ENCODE data around the gene LECT2.
A peak's percentile ranks its signal among the peaks of the same experiment; 100 is the strongest.

LECT2 gene

DNA sequence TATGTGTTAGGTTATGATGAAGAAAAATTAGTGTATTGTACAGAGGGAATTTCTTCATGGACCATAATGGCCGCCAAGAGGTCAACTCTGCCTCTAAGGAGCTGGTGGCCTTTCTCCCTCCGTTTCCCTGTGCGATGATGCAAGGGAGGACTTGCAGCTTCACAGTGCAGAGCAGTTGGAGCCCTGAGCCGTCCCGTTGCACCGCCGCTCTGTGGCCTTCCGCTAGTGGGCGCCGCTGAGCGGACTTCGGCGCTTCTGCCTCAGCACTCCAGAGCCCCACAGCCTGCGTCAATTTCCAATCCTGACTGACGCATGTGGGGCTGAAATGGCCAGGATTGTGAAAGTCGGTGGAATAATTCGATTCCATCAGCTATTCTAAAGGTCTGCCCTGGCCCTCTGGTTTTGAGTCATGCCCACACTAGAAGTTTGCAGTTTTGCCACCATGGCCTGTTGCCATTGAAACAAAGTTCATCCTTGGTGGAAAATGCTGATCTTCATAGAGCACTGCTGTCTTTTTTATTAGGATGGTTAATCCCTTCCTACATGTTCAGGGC, 22.7 kb upstream of the LECT2 start:
- DNase-seq: peak; percentile 37

DNA sequence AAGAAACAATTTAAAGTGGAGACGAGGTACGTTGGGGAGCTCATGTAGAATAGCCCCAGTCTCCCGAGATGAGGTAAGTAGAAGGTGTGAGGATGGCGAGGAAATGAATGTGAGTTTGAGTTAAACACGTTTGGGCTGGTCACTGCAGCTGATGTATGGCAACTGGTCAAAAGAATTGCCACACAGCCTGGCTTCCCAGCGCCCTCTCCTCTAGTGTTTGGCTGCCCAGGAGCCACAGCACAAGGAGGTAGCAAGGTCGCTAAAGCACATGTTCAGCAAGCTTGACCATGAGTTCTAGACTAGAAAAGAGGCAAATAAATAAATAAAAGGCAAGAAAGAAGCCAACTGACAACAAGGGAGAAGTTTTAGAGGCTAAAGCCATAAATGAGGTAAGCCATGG, 21.4 kb upstream of the LECT2 start:
- no peak for DNase-seq

- no peak for DNase-seq
Observed at GRCh38 chr5:135975122-135975521, 20.3 kb upstream of the LECT2 start.

GRCh38 chr5:135974021-135974600, 19.3 kb upstream of the LECT2 start:
- no peak for DNase-seq

DNA sequence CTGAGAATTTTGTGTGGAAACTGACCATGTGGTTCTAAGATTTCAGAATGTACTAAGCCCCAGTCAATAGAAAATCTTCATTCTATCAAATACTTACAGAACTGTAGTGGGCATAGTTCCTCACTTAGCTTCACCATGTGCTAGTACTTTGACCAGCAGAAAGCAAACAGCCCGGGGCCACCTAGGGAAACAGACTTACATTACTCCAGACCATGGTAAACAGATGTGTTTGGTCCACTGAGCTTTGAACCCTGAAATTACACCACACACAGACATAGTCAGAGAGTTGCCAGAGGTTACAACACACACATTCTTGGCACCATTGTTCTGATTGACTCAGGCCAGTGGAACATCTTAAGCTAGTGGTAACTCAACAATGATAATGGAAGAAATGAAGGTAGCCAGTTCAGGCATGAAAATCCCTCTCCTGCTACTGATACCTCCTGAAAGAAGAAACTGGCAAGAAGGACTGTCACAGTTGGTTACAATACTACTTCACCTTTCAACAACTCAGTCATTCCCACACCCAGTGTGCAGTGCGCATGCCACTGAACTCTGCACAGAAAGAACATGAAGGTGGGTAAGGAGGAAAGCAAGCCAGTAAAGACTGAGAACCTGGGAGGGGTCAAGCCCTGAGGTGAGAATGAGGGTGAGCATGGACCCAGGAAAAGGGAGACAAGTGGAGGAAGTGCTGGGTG, 18.7 kb upstream of the LECT2 start:
- no peak for DNase-seq

DNA sequence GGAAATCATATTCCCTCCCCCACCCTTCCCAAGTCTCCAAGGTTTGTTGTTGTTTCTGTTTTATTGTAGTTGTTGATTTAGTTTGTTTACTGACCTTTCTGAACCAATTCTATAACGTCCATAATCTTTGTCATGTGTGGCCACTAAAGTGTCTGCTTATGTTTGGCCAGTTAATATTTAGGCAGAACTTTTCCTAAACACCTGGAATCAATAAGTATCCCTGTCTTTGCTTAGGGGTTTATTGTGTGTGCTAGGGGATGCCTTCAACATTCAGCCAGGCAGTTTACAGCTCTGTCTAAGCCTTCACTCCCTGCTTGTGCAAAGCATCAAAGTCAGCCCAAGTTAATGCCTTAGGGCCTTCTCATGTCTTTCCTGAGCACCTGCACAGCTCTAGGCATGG, 16.9 kb upstream of the LECT2 start:
- DNase-seq: no peak

DNA sequence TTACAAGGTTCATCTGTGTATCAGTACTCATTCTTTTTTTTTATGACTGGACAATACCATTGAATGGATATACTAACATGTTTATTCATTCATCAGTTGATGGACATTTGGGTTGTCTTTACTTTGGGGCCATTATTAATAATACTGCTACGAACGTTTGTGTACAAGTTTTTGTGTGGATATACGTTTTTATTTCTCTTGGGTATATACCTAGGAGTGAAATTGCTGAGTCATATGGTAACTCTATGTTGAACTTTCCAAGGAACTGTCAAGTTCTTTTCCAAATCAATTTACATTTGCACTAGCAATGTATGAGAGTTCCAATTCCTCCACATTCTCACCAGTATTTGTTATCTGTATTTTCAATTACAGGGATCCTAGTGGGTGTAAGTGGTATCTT, 12.0 kb upstream of the LECT2 start:
- DNase-seq: no peak

- no peak for DNase-seq
Observed at GRCh38 chr5:135966165-135966564, 11.4 kb upstream of the LECT2 start.

- DNase-seq: no peak
Observed at GRCh38 chr5:135965504-135965903, 10.7 kb upstream of the LECT2 start.

- DNase-seq: no peak
Observed at GRCh38 chr5:135964670-135965320, 10.0 kb upstream of the LECT2 start.

- DNase-seq: no peak
Observed at GRCh38 chr5:135955525-135955924, 742 bp upstream of the LECT2 start.

DNA sequence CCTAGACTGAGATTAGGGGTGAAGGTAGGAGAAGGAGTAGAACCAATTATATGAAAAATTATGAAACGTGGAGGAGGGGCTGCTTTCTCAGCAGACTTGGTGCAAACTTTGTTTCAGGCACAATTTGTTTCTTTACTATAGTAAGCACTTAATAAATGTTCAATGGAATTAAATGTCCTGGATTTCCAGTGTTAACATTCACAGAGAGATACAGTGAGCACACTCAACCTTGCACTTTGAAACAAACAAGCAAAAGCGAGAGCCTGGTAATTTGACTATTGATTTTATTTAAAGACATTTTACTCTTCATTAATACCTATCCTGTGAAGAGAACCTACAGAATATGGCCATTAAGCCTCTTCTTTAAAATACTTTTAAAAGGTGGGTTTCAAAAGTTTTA, 933 bp downstream of the LECT2 start:
- DNase-seq: no peak

- DNase-seq: no peak
Observed at GRCh38 chr5:135952683-135953082, 2.1 kb downstream of the LECT2 start.

DNA sequence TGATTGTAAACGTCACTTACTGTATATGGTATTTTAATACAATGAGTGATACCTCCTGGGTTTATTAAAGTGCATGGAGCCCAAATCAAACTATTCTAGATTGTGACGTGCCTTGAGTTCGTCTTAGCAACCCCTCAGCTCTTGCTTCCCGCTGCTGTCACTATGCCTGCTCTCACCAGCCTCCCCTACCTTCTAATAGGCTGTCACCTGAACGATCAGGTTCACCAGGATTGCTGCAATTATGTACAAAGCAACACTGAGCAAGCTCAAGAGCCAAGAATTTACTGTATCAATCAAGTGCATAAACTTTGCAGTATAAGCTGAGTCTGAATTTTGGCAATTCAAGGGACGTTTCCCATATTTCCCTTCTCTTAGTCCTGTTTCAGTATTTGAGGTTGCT, 3.0 kb downstream of the LECT2 start:
- DNase-seq: no peak

DNA sequence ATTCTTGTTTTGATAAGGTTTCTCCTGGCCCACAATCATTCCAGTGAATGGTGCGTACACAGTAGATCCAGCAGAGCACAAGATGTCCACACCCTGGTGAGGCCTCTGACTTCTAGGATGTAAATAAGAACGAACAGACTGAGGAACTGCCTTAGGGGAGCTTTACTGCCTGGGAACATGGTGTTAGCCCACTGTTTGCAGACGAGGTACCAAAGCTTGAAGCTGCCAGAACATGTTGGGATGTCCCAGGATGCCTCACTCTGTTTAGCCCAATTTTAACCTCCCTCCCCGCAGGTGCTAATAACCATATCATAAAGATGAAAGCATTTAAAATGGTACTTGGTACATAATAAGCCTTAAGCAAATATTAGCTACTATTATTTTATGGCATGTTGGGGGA, 3.5 kb downstream of the LECT2 start:
- no peak for DNase-seq

DNA sequence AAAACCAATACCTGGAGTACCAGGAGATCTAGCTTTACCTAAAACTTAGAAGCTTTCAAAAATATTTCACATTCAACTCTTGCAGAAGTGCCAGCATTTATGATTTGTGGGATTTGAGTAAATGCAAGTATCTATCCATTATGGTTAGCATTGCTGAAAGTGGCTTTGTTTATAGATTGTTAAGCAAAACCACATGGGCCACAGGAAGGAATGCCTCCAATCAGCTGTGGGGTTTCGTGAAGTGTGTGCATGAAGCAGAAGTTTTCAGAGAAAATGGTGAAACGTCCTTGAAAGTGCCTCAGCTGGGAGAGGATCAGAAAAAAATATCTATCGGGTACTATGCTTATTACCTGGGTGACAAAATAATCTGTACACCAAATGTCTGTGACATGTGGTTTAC, 4.2 kb downstream of the LECT2 start:
- no peak for DNase-seq

DNA sequence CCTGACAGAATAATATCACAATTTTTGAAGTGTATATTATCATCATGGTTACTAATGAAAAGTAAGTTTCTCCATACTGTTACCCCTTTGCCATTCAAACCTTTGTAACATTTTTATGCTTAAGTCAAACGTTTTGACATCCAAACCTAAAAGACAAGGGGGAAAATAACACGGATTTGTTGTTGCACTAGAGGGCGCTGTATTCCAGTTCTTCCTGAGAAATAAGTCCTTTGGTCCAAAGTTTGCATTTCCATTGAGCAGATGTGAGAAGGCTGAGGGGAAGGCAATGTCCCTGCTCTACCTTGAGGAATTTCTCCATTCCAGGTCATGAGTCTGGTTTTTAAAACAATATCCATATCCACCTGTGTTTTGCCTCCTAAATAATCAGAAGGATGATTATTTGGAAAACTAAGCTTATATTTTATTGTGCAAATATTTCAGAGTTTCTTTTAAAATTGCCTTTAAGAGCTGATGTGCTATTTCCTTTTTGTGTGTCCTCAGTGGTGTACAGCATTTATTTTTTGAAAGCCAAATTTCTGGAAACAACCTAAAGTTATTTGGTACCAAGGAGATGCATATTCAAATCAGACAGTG, 9.7 kb downstream of the LECT2 start:
- DNase-seq: no peak

DNA sequence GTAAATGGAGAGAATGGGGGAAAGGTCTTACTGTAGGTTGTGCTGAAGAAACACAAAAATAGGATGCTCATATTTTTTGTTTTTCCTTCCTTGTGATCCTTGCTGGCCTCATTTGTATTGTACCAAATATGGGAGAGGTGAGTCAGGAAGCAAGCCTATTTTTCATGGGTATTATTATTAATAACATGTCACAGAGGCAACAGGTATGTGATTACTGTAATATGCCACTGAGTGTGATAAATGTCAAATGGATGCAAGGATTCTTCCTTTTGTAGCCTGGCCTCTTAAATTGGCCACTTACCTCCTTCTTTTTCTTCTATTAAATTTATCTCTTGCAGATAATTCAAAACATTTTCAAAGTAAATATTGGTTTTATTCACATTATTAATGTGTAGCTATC, 10.2 kb downstream of the LECT2 start:
- no peak for DNase-seq

GRCh38 chr5:135942202-135942771, 12.5 kb downstream of the LECT2 start:
- DNase-seq: no peak

- DNase-seq: no peak
Observed at GRCh38 chr5:135941711-135942110, 13.1 kb downstream of the LECT2 start.

DNA sequence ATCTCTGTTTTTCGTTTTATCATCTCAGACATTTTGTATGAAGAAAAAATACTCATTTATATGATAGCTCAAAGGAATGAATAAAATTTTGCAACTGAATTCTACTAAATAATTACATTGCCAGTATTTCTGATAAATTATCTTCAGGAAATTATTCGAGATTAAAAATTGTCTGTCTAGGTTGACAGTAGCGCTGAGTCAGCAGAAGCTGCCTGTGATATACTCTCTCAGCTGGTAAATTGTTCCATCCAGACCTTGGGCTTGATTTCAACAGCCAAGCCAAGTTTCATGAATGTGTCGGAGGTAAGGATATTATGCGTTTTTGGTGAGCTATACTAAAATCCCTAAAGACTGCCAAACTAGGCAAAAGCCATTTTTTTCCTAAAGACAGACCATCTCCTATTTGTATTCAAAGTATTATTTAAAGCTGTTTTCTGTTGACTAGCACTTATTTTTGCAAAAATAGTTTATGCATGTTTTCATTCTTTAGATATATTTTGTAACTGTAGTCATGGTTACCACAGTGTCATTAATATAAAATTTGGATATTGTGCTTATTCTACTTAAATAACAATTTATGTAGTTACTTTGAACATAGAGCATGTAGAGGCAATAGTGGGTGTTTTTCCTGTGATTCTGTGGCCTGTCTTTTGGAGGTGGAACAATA, 17.4 kb downstream of the LECT2 start:
- DNase-seq: no peak

DNA sequence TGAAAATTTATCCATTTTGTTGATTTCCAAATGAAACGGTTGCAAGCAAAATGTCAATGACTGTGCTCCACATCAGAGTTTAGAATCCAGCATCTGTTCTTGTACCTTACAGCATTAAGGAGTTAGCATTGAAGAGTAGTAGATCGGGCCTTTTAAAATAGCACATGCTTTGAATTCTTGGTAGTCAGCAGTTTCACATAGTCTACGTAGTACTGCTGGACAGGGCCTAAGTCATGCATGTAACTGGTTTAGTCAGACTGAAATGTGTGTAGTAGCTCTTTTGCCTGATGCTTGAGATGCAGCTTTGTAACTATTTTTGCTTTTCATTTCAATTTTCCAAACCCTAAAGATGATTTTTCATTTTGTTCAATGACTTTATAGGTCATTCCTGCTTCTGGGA, 19.8 kb downstream of the LECT2 start:
- DNase-seq: no peak

- DNase-seq: no peak
Observed at GRCh38 chr5:135930949-135931295, 23.9 kb downstream of the LECT2 start.

All from activated CD8-positive, alpha-beta memory T cell treated with anti-CD3 and anti-CD28 coated beads, Interleukin-2, amount 50 U/mL, for 4 hours (primary cell).